ENCODE measurements around the gene PPP1R9B.
A peak's percentile ranks its signal among the peaks of the same experiment; 100 is the strongest.

The PPP1R9B gene

GRCh38 chr17:50088952-50089825 is 61.3 kb downstream of the PPP1R9B start:
- no peak for DNase-seq (ENCODE audit: low spot score)

- DNase-seq (ENCODE audit: low spot score): no peak
Measured at GRCh38 chr17:50087912-50088405, 62.5 kb downstream of the PPP1R9B start.

- DNase-seq (ENCODE audit: low spot score): peak; percentile 92
Measured at GRCh38 chr17:50087246-50087911, 63.1 kb downstream of the PPP1R9B start.

All from ecto neural progenitor cell (in vitro differentiated cells).